Measurements from ENCODE around the gene CENPW.

The CENPW gene

GRCh38 chr6:126388104-126388598 is 48.2 kb downstream of the CENPW start:
- ChIA-PET POLR2A (no interaction called here), CTCF (no interaction called here)
- no peak for DNase-seq (ENCODE audit: low read depth, low spot score)

GRCh38 chr6:126396131-126396530 is 56.2 kb downstream of the CENPW start:
- ChIA-PET POLR2A (no interaction called here), CTCF (no interaction called here)
- DNase-seq (ENCODE audit: low read depth, low spot score), result no peak
- H3K4me3 ChIP-seq (ENCODE audit: low read depth, low read length), result no peak overlapping the region
- no peak for TF ChIP-seq CTCF (IDR thresholded peaks at IDR 0.05; ENCODE audit: insufficient read depth, low read length, missing control alignments)

More at GRCh38 chr6:126388104-126388598, 48.2 kb downstream of the CENPW start:
- H3K4me3 ChIP-seq (ENCODE audit: low read depth, low read length), result no peak overlapping the region
- TF ChIP-seq CTCF (IDR thresholded peaks at IDR 0.05; ENCODE audit: insufficient read depth, low read length, missing control alignments), result no peak
